HEK293 (cell line): ENCODE results near the gene KRT82.

ENCODE experiments used
- CTCF ChIA-PET: fragments of 350-600 bp; formaldehyde crosslinking; extraction: SDS; loops from one replicate; lab custom pipeline; 2021; ENCODE audit warnings: antibody characterized with exemption; lab: Yijun Ruan, JAX
- POLR2A ChIA-PET: fragments of 300-600 bp; formaldehyde crosslinking; extraction: SDS; loops from one replicate; lab custom pipeline; 2020; ENCODE audit warnings: antibody characterized with exemption, inconsistent platforms; lab: Yijun Ruan, JAX
- H3K27ac ChIP-seq: fragments of 200-500 bp; sonication (Bioruptor generic); 2 replicates; pipeline ENCODE4 v1.5.1; 2014; ENCODE audit warnings: low read depth, low read length, control low read depth, inconsistent platforms; ENCODE audit errors: extremely low read depth
- H3K36me3 ChIP-seq, 2 experiments: fragments of 200-500 bp in 1 of 2; sonication (Bioruptor generic) in 1 of 2; 1 replicate in 1 of 2; 2 replicates in 1 of 2; pipeline ENCODE4 v1.5.1; 2014 to 2017; ENCODE audit warnings: inconsistent platforms in 2 of 2, low read length in 2 of 2; ENCODE audit not compliant: control insufficient read depth in 2 of 2, insufficient read depth in 1 of 2
- H3K4me1 ChIP-seq: fragments of 200-500 bp; sonication (Bioruptor generic); 2 replicates; pipeline ENCODE4 v1.5.1; 2014; ENCODE audit warnings: mild to moderate bottlenecking, low read length, inconsistent platforms; ENCODE audit not compliant: control insufficient read depth, insufficient read depth
- H3K4me3 ChIP-seq: 2 replicates; pipeline ENCODE4 v1.5.1; 2011; ENCODE audit warnings: low read depth, mild to moderate bottlenecking, control low read depth, low read length, moderate library complexity
- H3K9me3 ChIP-seq: fragments of 200-500 bp; sonication (Bioruptor generic); 2 replicates; pipeline ENCODE4 v1.5.1; 2014; ENCODE audit warnings: low read depth, low read length, inconsistent platforms; ENCODE audit not compliant: control insufficient read depth, insufficient read depth
- BCL11B ChIP-seq: fragments of 450-650 bp; formaldehyde crosslinking; IDR thresholded peaks from 2 replicates; pipeline ENCODE4 v1.5.1; 2016; ENCODE audit warnings: low read depth, missing biosample characterization, missing genetic modification characterization
- GLI2 ChIP-seq: fragments of 450-650 bp; formaldehyde crosslinking; IDR thresholded peaks from 2 replicates; pipeline ENCODE4; 2017; ENCODE audit warnings: missing biosample characterization, missing genetic modification characterization, low read depth, borderline replicate concordance
- KLF7 ChIP-seq: fragments of 450-650 bp; formaldehyde crosslinking; IDR thresholded peaks from 2 replicates; pipeline ENCODE4 v1.5.1; 2016; ENCODE audit warnings: missing biosample characterization, missing genetic modification characterization, borderline replicate concordance
- YY2 ChIP-seq: fragments of 450-650 bp; formaldehyde crosslinking; IDR thresholded peaks from 2 replicates; pipeline ENCODE4 v1.5.1; 2016; ENCODE audit warnings: missing biosample characterization, missing genetic modification characterization
- ZNF10 ChIP-seq: fragments of 450-650 bp; formaldehyde crosslinking; IDR thresholded peaks from 2 replicates; pipeline ENCODE4 v1.5.1; 2017; ENCODE audit warnings: missing biosample characterization, missing genetic modification characterization
- ZNF202 ChIP-seq: fragments of 450-650 bp; formaldehyde crosslinking; IDR thresholded peaks from 2 replicates; pipeline ENCODE4 v1.5.1; 2016; ENCODE audit warnings: missing biosample characterization, missing genetic modification characterization, borderline replicate concordance
- ZNF239 ChIP-seq: fragments of 450-650 bp; formaldehyde crosslinking; IDR thresholded peaks from 2 replicates; pipeline ENCODE4 v1.5.1; 2016; ENCODE audit warnings: missing biosample characterization, missing genetic modification characterization
- ZNF335 ChIP-seq: fragments of 450-650 bp; formaldehyde crosslinking; conservative IDR thresholded peaks from 2 replicates; pipeline ENCODE4 v1.5.1; 2016; ENCODE audit warnings: missing biosample characterization, missing genetic modification characterization
- ZNF350 ChIP-seq: fragments of 450-650 bp; formaldehyde crosslinking; IDR thresholded peaks from 2 replicates; pipeline ENCODE4 v1.5.0; 2017; ENCODE audit warnings: missing biosample characterization, mild to moderate bottlenecking, missing genetic modification characterization
- ZNF366 ChIP-seq: fragments of 450-650 bp; formaldehyde crosslinking; conservative IDR thresholded peaks from 2 replicates; pipeline ENCODE4 v1.5.1; 2016; ENCODE audit warnings: missing biosample characterization, missing genetic modification characterization
- ZNF548 ChIP-seq: fragments of 450-650 bp; formaldehyde crosslinking; IDR thresholded peaks from 2 replicates; pipeline ENCODE4 v1.5.1; 2016; ENCODE audit warnings: missing biosample characterization, missing genetic modification characterization
- ZNF560 ChIP-seq: fragments of 450-650 bp; formaldehyde crosslinking; IDR thresholded peaks from 2 replicates; pipeline ENCODE4 v1.5.1; 2017; ENCODE audit warnings: missing biosample characterization, missing genetic modification characterization, borderline replicate concordance
- ZNF561 ChIP-seq: fragments of 450-650 bp; IDR thresholded peaks from 2 replicates; pipeline ENCODE4 v1.5.1; 2018; ENCODE audit warnings: missing biosample characterization, missing genetic modification characterization, borderline replicate concordance
- ZNF654 ChIP-seq: fragments of 450-650 bp; formaldehyde crosslinking; IDR thresholded peaks from 2 replicates; pipeline ENCODE4 v1.5.1; 2016; ENCODE audit warnings: low read depth, missing biosample characterization, missing genetic modification characterization
- ZNF701 ChIP-seq: fragments of 450-650 bp; formaldehyde crosslinking; IDR thresholded peaks from 2 replicates; pipeline ENCODE4 v1.5.1; 2016; ENCODE audit warnings: missing biosample characterization, missing genetic modification characterization
- ZNF707 ChIP-seq: fragments of 450-650 bp; formaldehyde crosslinking; IDR thresholded peaks from 2 replicates; pipeline ENCODE4 v1.5.1; 2016; ENCODE audit warnings: missing biosample characterization, missing genetic modification characterization
- TF ChIP-seq, protein P1 (sequence below): fragments of 450-650 bp; formaldehyde crosslinking; IDR thresholded peaks from 2 replicates; pipeline ENCODE4 v1.5.1; 2017; ENCODE audit warnings: missing biosample characterization, missing genetic modification characterization
- TF ChIP-seq, protein P2 (sequence below): fragments of 450-650 bp; formaldehyde crosslinking; IDR thresholded peaks from 2 replicates; pipeline ENCODE4 v1.5.1; 2016; ENCODE audit warnings: missing biosample characterization, missing genetic modification characterization
- TF ChIP-seq, protein P3 (sequence below): fragments of 450-650 bp; formaldehyde crosslinking; IDR thresholded peaks from 2 replicates; pipeline ENCODE4 v1.5.1; 2016; ENCODE audit warnings: missing biosample characterization, missing genetic modification characterization

The KRT82 gene

DNA sequence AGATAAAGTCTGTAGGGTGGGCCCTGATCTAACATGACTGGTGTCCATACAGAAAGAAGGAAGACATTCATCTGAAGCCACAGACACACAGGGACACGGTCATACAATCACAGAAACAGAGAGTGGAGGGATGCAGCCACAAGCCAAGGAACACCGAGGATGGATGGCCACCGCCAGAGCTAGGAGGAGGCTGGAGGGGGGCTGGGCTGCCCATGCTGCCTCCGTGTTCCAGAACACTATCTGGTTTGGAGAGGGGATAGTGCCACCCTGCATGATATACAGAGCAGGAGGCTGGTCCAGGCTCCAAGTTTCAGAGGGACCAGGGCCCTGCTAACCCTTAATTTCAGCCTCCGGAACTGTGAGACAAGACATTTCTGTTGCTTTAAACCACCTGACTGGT, 19.3 kb upstream of the KRT82 start:
- ChIA-PET CTCF (interaction anchor here (0.9 to 1.5 kb wide), 2 partner anchors 12 to 53 kb away, joined by 3 read pairs; no protein-coding TSS in a partner anchor), POLR2A (no interaction called here)
- no peaks in the 10 kb centered on the region for H3K4me1 ChIP-seq
- H3K9me3 ChIP-seq = no peaks in the 10 kb centered on the region
- H3K27ac ChIP-seq = no peak overlapping the region
- TF ChIP-seq ZNF560 (tag by site-specific recombination) (no peak), ZNF548 (tag by site-specific recombination) (no peak), BCL11B (tag by site-specific recombination) (no peak), GLI2 (tag by site-specific recombination) (no peak), ZNF707 (tag by site-specific recombination) (no peak), YY2 (tag by site-specific recombination) (no peak), ZNF10 (no peak)
- H3K36me3 ChIP-seq = no peaks in the 10 kb centered on the region
- H3K4me3 ChIP-seq = no peak overlapping the region

DNA sequence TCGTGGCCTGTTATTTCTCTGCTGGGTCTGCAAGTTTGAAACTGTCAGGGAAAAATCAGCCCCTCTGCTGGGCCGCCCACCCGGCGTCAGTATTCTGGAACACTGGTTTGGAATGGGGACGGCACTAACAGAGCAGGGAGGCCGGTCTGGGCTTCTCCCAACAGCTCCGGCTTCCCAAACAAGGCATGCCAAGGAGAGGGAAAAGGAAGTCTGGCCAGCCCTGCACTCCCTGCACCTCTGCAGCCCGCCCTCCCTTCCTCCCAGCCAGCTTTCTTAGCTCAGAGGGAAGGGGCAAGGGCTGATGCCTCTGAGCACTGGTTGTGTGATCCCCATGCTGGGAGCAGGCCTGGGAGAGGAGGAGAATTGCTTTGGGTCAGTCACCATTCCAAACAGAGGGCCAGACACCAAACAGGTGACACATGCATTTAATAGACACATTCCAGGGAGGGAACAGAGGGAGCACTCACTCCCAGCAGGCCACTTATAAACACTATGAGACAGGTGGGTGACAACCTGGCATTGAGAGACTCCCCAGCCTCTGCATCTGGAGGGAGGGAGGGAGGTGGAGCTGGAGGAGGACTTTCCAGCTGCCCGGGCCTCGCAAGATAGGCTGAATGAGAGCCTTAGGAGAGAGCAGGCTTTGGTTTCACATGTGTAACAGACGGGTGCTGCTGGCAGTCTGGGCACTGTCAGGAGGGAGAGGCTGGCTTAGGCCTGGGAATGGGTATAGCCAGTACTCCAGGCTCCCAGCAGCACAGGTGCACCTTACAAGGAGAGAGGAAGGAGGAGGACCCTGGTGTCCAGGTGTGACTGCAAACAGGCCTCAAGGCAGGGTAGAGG, 17.7 kb upstream of the KRT82 start:
- Histone ChIP-seq H3K4me1 (no peaks in the 10 kb centered on the region), H3K36me3 (no peaks in the 10 kb centered on the region), H3K27ac (no peak overlapping the region), H3K9me3 (no peaks in the 10 kb centered on the region), H3K4me3 (no peak overlapping the region)
- ChIA-PET POLR2A (no interaction called here), CTCF (interaction anchor here (0.6 to 0.7 kb wide), 2 partner anchors 10 to 252 kb away, joined by 3 to 4 read pairs; no protein-coding TSS in a partner anchor)
- TF ChIP-seq, protein P1, sequence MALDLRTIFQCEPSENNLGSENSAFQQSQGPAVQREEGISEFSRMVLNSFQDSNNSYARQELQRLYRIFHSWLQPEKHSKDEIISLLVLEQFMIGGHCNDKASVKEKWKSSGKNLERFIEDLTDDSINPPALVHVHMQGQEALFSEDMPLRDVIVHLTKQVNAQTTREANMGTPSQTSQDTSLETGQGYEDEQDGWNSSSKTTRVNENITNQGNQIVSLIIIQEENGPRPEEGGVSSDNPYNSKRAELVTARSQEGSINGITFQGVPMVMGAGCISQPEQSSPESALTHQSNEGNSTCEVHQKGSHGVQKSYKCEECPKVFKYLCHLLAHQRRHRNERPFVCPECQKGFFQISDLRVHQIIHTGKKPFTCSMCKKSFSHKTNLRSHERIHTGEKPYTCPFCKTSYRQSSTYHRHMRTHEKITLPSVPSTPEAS (tag by site-specific recombination) = no peak
- TF ChIP-seq, protein P2, sequence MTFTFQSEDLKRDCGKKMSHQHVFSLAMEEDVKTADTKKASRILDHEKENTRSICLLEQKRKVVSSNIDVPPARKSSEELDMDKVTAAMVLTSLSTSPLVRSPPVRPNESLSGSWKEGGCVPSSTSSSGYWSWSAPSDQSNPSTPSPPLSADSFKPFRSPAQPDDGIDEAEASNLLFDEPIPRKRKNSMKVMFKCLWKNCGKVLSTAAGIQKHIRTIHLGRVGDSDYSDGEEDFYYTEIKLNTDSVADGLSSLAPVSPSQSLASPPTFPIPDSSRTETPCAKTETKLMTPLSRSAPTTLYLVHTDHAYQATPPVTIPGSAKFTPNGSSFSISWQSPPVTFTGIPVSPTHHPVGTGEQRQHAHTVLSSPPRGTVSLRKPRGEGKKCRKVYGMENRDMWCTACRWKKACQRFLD (tag by site-specific recombination) = no peak
- TF ChIP-seq, protein P3, sequence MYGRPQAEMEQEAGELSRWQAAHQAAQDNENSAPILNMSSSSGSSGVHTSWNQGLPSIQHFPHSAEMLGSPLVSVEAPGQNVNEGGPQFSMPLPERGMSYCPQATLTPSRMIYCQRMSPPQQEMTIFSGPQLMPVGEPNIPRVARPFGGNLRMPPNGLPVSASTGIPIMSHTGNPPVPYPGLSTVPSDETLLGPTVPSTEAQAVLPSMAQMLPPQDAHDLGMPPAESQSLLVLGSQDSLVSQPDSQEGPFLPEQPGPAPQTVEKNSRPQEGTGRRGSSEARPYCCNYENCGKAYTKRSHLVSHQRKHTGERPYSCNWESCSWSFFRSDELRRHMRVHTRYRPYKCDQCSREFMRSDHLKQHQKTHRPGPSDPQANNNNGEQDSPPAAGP = no peak
- TF ChIP-seq ZNF202 (tag by site-specific recombination) = no peak
- TF ChIP-seq ZNF350 (tag by site-specific recombination) = no peak

DNA sequence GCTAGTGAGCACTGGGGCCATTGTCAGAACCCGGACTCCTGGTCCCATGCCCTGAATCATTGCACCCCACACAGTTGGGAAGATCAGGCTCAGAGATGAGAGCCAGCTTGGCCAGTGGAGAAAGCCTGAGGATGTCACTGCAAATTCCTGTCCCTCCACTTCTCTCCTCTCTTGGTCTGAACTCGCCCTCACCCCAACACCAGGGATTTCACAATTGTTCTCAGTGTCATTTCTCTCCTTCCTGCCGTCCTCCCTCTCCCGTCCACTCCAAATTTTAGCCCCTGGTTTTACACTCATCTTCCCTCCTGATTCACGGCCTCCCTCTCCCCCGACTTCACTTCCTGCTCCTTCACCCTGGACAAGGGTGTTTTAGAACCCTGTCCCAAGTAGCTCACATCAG, 16.9 kb upstream of the KRT82 start:
- no peaks in the 10 kb centered on the region for H3K4me1 ChIP-seq
- TF ChIP-seq YY2 (tag by site-specific recombination) = no peak
- no peak for TF ChIP-seq ZNF561 (tag by site-specific recombination)
- no peak for TF ChIP-seq BCL11B (tag by site-specific recombination)
- no peak for TF ChIP-seq ZNF701
- TF ChIP-seq ZNF654 = no peak
- no peak for TF ChIP-seq ZNF335 (tag by site-specific recombination)
- no peak for TF ChIP-seq ZNF366
- TF ChIP-seq KLF7 (tag by site-specific recombination) = no peak
- TF ChIP-seq ZNF239 (tag by site-specific recombination) = no peak
- H3K4me3 ChIP-seq = no peak overlapping the region
- ChIA-PET CTCF (interaction anchor here (0.7 kb wide), 1 partner anchor 118 kb away, joined by 3 read pairs; no protein-coding TSS in a partner anchor), POLR2A (no interaction called here)
- no peak overlapping the region for H3K27ac ChIP-seq
- no peaks in the 10 kb centered on the region for H3K9me3 ChIP-seq
- H3K36me3 ChIP-seq = no peaks in the 10 kb centered on the region
